ENCODE measurements around the gene GALC. TPM values are rescaled to one million over a fixed set of nuclear protein-coding genes. Genes with fewer than 3 reads are reported as not detected.
A peak's percentile ranks its signal among the peaks of the same experiment; 100 is the strongest.

Gene GALC
- total and polyA plus RNA-seq, 9 of the 15 experiments (the other 6 are each of a cell fraction or from before 2014, with no cell fraction given): 1.6 to 15.0 (median 7.3) TPM

GRCh38 chr14:87992718-87993628 is at the start of gene GALC (continued):
- TF ChIP-seq NR2C1 (IDR thresholded peaks at IDR 0.05) (peak; percentile 70), NR2C1 (tag; IDR thresholded peaks at IDR 0.05) (peak; percentile 85), GABPA (tag; conservative IDR thresholded peaks at IDR 0.05; ENCODE audit: low read depth) (peak; percentile 50), CUX1 (CRISPR knock-in tag; IDR thresholded peaks at IDR 0.05) (no peak), SUPT5H (IDR thresholded peaks at IDR 0.05) (no peak), TBL1XR1 (IDR thresholded peaks at IDR 0.05; ENCODE audit: low read length in 2 of 2) (0 out of 4 replicates have a peak, but pooled peaks of 1 of the 2 experiments have one; percentile 27), FIP1L1 (IDR thresholded peaks at IDR 0.05; ENCODE audit: low read depth, low read length, poor library complexity, severe bottlenecking) (peak; percentile 65), NCOA6 (IDR thresholded peaks at IDR 0.05) (peak; percentile 92), CREB3L1 (IDR thresholded peaks at IDR 0.05; ENCODE audit: borderline replicate concordance, low read depth) (0 out of 2 replicates have a peak, but pooled peaks have one; percentile 37), FOXP4 (CRISPR knock-in tag; IDR thresholded peaks at IDR 0.05; ENCODE audit: borderline replicate concordance) (peak; percentile 16; the same call in 1 of the 2 replicates), ARID1B (IDR thresholded peaks at IDR 0.05) (peak; percentile 51; the same call in 1 of the 2 replicates), MXD1 (CRISPR knock-in tag; IDR thresholded peaks at IDR 0.05; ENCODE audit: borderline replicate concordance, poor library complexity, severe bottlenecking) (no peak), CAMTA2 (CRISPR knock-in tag; conservative IDR thresholded peaks at IDR 0.05) (no peak), ETS1 (conservative IDR thresholded peaks at IDR 0.05; ENCODE audit: control insufficient read depth, low read depth, low read length) (no peak; the same call in 1 of the 2 replicates), SMARCA4 (IDR thresholded peaks at IDR 0.05) (peak; percentile 33; the same call in 1 of the 2 replicates), SP1 (CRISPR knock-in tag; IDR thresholded peaks at IDR 0.05) (peak; percentile 55; the same call in 1 of the 2 replicates)
